SU-DHL-6 (cell line): ENCODE results near the gene METAP1.

Experiments
- EZH2phosphoT487 ChIP-seq: fragments of 200-600 bp; sonication (generic), shearing (Covaris generic); conservative IDR thresholded peaks from 2 replicates; pipeline ENCODE4 v1.6.1; 2018; ENCODE audit warnings: mild to moderate bottlenecking, antibody characterized with exemption, low read length, moderate library complexity, mixed read lengths
- TF ChIP-seq, protein P1 (sequence below): fragments of 200-600 bp; sonication (generic); IDR thresholded peaks from one replicate; pipeline ENCODE4 v1.5.1; 2017; ENCODE audit warnings: antibody characterized with exemption, mild to moderate bottlenecking, low read length, moderate library complexity; ENCODE audit not compliant: insufficient read depth, poor library complexity, severe bottlenecking

DNA sequence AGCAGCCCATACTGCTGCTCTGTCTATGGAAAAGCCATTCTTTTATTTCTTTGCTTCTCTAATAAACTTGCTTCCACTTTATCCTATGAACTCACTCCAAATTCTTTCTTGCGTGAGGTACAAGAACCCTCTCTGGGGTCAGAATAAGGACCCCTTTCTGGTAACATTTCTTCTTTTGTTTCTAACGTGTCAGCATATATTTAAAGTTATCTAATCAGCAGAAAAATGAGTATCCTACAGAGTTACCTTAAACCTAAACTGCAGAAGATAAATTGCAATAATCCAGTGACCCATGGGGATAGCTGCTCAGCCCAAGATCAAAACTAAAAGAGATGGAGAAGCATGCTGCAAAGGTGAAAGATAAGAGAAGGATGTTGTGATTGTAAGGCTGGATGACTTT is 89.1 kb downstream of the METAP1 start:
- TF ChIP-seq, protein P1, sequence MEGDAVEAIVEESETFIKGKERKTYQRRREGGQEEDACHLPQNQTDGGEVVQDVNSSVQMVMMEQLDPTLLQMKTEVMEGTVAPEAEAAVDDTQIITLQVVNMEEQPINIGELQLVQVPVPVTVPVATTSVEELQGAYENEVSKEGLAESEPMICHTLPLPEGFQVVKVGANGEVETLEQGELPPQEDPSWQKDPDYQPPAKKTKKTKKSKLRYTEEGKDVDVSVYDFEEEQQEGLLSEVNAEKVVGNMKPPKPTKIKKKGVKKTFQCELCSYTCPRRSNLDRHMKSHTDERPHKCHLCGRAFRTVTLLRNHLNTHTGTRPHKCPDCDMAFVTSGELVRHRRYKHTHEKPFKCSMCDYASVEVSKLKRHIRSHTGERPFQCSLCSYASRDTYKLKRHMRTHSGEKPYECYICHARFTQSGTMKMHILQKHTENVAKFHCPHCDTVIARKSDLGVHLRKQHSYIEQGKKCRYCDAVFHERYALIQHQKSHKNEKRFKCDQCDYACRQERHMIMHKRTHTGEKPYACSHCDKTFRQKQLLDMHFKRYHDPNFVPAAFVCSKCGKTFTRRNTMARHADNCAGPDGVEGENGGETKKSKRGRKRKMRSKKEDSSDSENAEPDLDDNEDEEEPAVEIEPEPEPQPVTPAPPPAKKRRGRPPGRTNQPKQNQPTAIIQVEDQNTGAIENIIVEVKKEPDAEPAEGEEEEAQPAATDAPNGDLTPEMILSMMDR: no peak
- no peak for TF ChIP-seq EZH2phosphoT487
